ELR (cell line): ENCODE data around the gene ACVRL1.

Experiments
- DNase-seq: peaks from one replicate; pipeline ENCODE4 v3.0.0-alpha.2; 2015; ENCODE audit warnings: low read depth

The ACVRL1 gene

GRCh38 chr12:51907083-51907855 is at the start of gene ACVRL1:
TSS of gene ACVRL1 (plus strand) at chr12:51907504. CDS start at chr12:51912475, 4,971 bp downstream.
- DNase-seq: no peak

- no peak for DNase-seq
Observed at GRCh38 chr12:51860986-51861385, 46.3 kb upstream of the ACVRL1 start.

GRCh38 chr12:51862947-51863346 is 44.4 kb upstream of the ACVRL1 start:
- no peak for DNase-seq

GRCh38 chr12:51863363-51863932 is 43.9 kb upstream of the ACVRL1 start:
- no peak for DNase-seq

- DNase-seq: no peak
Observed at GRCh38 chr12:51863933-51864832, 43.1 kb upstream of the ACVRL1 start.

- no peak for DNase-seq
Observed at GRCh38 chr12:51864833-51865670, 42.3 kb upstream of the ACVRL1 start.

GRCh38 chr12:51865757-51866270 is 41.5 kb upstream of the ACVRL1 start:
- no peak for DNase-seq

- DNase-seq: no peak
Observed at GRCh38 chr12:51866324-51866723, 41.0 kb upstream of the ACVRL1 start.

GRCh38 chr12:51866762-51867161 is 40.5 kb upstream of the ACVRL1 start:
- DNase-seq: no peak

- DNase-seq: no peak
Observed at GRCh38 chr12:51867371-51867770, 39.9 kb upstream of the ACVRL1 start.

- no peak for DNase-seq
Observed at GRCh38 chr12:51867796-51868428, 39.4 kb upstream of the ACVRL1 start.

GRCh38 chr12:51868821-51869495 is 38.3 kb upstream of the ACVRL1 start:
- DNase-seq: peak; percentile 27

GRCh38 chr12:51869496-51869865 is 37.8 kb upstream of the ACVRL1 start:
- DNase-seq: no peak

- no peak for DNase-seq
Observed at GRCh38 chr12:51869931-51870330, 37.4 kb upstream of the ACVRL1 start.

GRCh38 chr12:51870504-51870903 is 36.8 kb upstream of the ACVRL1 start:
- DNase-seq: no peak

GRCh38 chr12:51871126-51871525 is 36.2 kb upstream of the ACVRL1 start:
- no peak for DNase-seq

- no peak for DNase-seq
Observed at GRCh38 chr12:51871918-51872688, 35.2 kb upstream of the ACVRL1 start.

- DNase-seq: no peak
Observed at GRCh38 chr12:51872689-51872981, 34.7 kb upstream of the ACVRL1 start.

- DNase-seq: no peak
Observed at GRCh38 chr12:51873251-51873994, 33.9 kb upstream of the ACVRL1 start.
